HG02759 (cell line): ENCODE results near the gene PRAMEF2.
"Not testable (repeated sequence)": the region's sequence is repeated elsewhere in the genome, so short reads cannot be mapped to it uniquely, and the experiment has no call there.

Experiments
- ATAC-seq: cut with Tn5 transposase; IDR thresholded peaks from one replicate; pipeline ENCODE4 v1.9.1; 2021; ENCODE audit warnings: mild to moderate bottlenecking, moderate library complexity; ENCODE audit not compliant: unreplicated experiment

PRAMEF2 gene

GRCh38 chr1:12856786-12857185 lies at the start of gene PRAMEF2:
PRAMEF2 (plus strand) TSS chr1:12857086; CDS start chr1:12859010, 1,924 bp downstream.
- ATAC-seq: not testable (repeated sequence)

DNA sequence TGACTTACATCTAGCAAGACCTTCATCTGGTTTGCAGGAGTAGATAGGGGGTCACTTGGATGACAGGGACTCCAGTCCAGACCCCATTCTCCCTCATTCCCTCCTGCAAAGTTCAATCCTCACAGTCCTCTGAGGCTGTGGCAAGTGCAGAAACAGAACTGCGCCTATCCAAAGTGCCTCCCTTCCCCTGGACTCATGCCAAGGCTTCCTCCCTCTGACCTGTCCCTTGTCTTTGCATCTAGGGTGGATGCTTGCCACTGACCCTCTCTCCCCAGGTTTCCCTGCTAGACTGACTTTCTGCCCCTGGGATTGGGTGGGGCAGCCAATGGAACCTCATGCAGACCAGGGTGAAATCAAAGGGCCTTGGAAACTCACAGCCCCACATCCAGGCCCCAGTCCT lies 47.0 kb upstream of the PRAMEF2 start:
- no peak for ATAC-seq

- ATAC-seq: no peak
Measured at GRCh38 chr1:12810691-12811408, 46.0 kb upstream of the PRAMEF2 start.

GRCh38 chr1:12811409-12811784 lies 45.5 kb upstream of the PRAMEF2 start:
- ATAC-seq: no peak

- not testable (repeated sequence) for ATAC-seq
Measured at GRCh38 chr1:12819061-12819460, 37.8 kb upstream of the PRAMEF2 start.

DNA sequence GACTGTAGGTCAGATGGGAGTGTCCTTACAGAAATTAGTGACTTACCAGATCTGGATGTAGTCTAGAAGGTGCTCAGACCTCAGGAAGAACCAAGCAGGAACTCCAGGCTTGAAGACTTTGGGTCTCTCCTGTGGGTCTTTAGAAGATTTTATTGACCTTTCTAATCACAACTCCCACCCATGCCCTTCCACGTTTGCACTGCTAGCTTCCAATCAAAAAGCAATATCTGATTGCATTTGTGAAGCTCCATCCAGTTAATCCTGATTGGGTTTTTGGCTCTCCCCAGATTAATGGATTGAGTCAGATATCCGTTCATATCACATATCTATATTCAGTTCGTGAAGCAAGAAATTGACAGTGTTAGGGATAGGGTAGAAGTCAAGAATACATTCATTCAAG lies 25.6 kb upstream of the PRAMEF2 start, which contains the start of gene PRAMEF11:
Gene PRAMEF11 (minus strand): TSS at position 101 of the 400 bp plus-strand sequence. CDS start 2,621 bp downstream, outside the sequence.
- not testable (repeated sequence) for ATAC-seq

GRCh38 chr1:12833251-12833650 lies 23.6 kb upstream of the PRAMEF2 start:
- ATAC-seq: not testable (repeated sequence)

GRCh38 chr1:12848620-12849019 lies 8.3 kb upstream of the PRAMEF2 start, which contains the start of gene HNRNPCL1:
HNRNPCL1 (minus strand) TSS chr1:12848720; CDS start chr1:12848289, 431 bp downstream.
- not testable (repeated sequence) for ATAC-seq

GRCh38 chr1:12851779-12852178 lies 5.1 kb upstream of the PRAMEF2 start:
- no peak for ATAC-seq

DNA sequence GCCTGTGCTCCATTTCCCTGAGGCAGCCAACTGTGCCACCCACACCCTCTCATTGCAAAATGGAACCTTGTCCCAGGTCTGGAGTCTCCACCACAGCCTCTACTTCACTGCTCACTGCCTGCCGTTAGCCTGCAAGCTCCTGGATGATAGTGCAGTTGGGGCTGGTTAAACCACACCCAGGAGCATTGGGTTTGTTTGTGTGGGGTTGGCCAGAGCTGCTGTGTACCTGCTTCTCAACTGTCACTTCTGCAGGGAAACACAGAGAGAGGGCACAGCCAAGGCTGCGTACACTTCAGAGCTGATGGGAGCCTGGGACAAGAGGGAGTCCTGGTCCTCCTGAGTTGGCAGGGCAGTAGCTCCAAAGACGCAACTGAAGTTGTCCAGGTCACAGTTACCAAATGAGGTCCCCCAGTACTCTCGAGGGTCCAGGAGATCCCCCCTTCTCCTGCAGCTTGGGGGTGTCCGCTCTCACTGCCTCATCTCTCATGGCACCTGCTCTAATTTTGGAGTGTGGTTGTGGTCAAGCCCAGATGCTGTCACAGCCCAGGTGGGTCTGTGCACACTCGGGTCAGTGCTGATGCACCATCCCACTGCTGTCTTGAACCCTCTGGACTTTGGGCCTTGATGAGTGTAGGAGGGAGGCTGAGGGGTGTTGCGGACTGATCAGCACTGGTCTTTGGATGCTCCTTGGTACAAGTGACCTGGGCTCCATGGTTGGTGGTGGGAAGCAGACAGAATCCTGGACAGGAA lies 6.4 kb downstream of the PRAMEF2 start:
- not testable (repeated sequence) for ATAC-seq

GRCh38 chr1:12878453-12878852 lies 21.6 kb downstream of the PRAMEF2 start:
- not testable (repeated sequence) for ATAC-seq

DNA sequence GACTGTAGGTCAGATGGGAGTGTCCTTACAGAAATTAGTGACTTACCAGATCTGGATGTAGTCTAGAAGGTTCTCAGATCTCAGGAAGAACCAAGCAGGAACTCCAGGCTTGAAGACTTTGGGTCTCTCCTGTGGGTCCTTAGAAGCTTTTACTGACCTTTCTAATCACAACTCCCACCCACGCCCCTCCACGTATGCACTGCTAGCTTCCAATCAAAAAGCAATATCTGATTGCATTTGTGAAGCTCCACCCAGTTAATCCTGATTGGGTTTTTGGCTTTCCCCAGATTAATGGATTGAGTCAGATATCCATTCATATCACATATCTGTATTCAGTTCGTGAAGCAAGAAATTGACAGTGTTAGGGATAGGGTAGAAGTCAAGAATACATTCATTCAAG lies 29.2 kb downstream of the PRAMEF2 start, which contains the start of gene PRAMEF4:
Gene PRAMEF4 (minus strand): TSS at position 101 of the 400 bp plus-strand sequence. CDS start 2,807 bp downstream, outside the sequence.
- not testable (repeated sequence) for ATAC-seq

DNA sequence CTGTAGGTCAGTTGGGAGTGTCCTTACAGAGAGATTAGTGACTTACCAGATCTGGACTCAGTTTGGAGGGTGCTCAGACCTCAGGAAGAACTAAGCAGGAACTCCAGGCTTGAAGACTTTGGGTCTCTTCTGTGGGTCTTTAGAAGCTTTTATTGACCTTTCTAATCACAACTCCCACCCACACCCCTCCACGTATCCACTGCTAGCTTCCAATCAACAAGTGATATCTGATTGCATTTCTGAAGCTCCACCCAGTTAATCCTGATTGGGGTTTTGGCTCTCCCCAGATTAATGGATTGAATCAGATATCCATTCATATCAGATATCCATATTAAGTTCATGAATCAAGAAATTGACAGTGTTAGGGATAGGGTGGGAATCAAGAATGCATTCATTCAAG lies 41.3 kb downstream of the PRAMEF2 start, which contains the start of gene PRAMEF10:
Gene PRAMEF10 (minus strand): TSS at position 101 of the 400 bp plus-strand sequence. CDS start 2,423 bp downstream, outside the sequence.
- ATAC-seq: not testable (repeated sequence)

DNA sequence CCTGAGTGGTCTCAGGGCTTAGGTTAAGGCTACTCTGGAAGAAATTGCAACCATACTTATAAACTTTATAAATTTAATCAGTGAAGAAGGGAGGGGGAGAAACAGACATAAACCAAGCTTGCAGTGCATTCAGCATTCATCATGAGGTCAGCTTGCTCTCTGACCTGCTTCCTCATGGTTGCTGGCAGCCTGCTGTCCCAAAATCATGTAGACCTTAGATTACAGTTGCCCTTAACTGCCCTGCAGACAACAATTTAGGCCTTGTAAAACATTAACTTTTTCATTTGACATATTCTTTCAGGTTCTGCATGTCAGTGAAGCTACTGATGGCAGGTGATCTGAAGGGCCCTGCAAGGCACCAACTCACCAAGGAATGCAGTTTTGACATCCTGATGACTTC lies 42.3 kb downstream of the PRAMEF2 start:
- ATAC-seq: not testable (repeated sequence)

DNA sequence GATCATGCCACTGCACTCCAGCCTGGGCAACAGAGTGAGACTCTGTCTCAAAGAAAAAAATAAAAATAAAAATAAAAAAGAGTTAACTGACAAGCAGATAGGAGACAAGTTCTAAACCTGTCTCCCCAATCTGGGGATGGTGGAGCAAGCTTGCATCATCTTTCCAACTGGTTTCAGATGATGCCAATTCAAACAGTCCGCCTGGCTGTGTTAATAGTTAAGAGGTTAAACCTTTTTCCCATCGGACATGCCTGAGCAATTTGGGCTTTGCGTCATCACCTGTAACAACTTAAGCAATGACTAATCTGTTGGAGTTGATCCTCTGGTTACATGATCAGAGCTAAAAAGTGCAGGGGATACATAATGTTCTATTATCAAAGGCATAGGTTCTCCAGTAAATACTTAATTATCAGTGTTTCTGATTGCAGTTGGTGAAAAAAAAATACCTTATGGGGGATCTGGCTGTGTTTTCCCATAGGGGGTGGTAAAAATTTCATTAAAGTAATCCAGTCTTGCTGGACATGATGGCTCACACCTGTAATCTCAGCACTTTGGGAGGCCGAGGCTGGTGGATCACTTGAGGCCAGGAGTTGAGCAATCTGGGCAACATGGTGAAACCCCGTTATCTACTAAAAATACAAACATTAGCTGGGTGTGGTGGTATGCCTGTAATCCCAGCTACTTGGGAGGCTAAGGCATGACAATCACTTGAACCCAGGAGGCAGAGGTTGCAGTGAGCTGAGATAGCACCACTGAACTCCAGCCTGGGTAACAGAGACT lies 47.1 kb downstream of the PRAMEF2 start:
- ATAC-seq: not testable (repeated sequence)
